H1 (cell line): ENCODE measurements around the gene USP36. TPM values are rescaled to one million over a fixed set of nuclear protein-coding genes. Genes with fewer than 3 reads are reported as not detected.
A peak's percentile ranks its signal among the peaks of the same experiment; 100 is the strongest.

Experiments
- CTCF ChIA-PET: fragments of 300-600 bp; sonication (Branson Sonifier 250); formaldehyde crosslinking; loops from one replicate; lab custom pipeline; 2021; ENCODE audit not compliant: partially characterized antibody; lab: Charles Lee
- POLR2A ChIA-PET: fragments of 300-600 bp; sonication (Branson Sonifier 250); formaldehyde crosslinking; loops from one replicate; lab custom pipeline; 2021; ENCODE audit warnings: inconsistent platforms; ENCODE audit not compliant: partially characterized antibody; lab: Charles Lee
- DNase-seq, 2 experiments: peaks; one replicate each; pipeline versions ENCODE4 v3.0.0 to v3.0.0-alpha.2; 2010 to 2022; ENCODE audit warnings: low spot score in 2 of 2, low read depth in 1 of 2, mixed read lengths in 1 of 2
- FAIRE-seq: peaks from 2 replicates; lab custom pipeline; 2011; peaks lifted over from hg19 to GRCh38; lab: Jason Lieb, UNC
- H2AFZ ChIP-seq: 2 replicates; pipeline ENCODE4 v1.8.1; 2012; ENCODE audit warnings: low read length, inconsistent platforms
- H2AK5ac ChIP-seq: 2 replicates; pipeline ENCODE4 v1.6.1; 2013; ENCODE audit warnings: low read depth, low read length
- H2BK120ac ChIP-seq: replicated peaks from 2 replicates; pipeline ENCODE3; 2013; ENCODE audit warnings: low read depth, low read length, inconsistent platforms
- H2BK12ac ChIP-seq: 2 replicates; pipeline ENCODE4 v1.6.1; 2013; ENCODE audit warnings: low read depth, low read length
- H2BK15ac ChIP-seq: 2 replicates; pipeline ENCODE4 v1.6.1; 2013; ENCODE audit warnings: low read length
- H2BK20ac ChIP-seq: 2 replicates; pipeline ENCODE4 v1.6.1; 2013; ENCODE audit warnings: low read length
- H2BK5ac ChIP-seq: 2 replicates; pipeline ENCODE4 v1.6.1; 2013; ENCODE audit warnings: low read depth, low read length
- H3K14ac ChIP-seq: 2 replicates; pipeline ENCODE4 v1.6.1; 2013; ENCODE audit warnings: inconsistent platforms; ENCODE audit not compliant: insufficient read length
- H3K18ac ChIP-seq: 2 replicates; pipeline ENCODE4 v1.6.1; 2013; ENCODE audit warnings: low read length; ENCODE audit errors: extremely low read depth
- H3K23ac ChIP-seq: 2 replicates; pipeline ENCODE4 v1.6.1; 2013; ENCODE audit warnings: inconsistent platforms; ENCODE audit not compliant: insufficient read length
- H3K23me2 ChIP-seq: 2 replicates; pipeline ENCODE4 v1.6.1; 2013; ENCODE audit warnings: low read depth, low read length
- H3K27ac ChIP-seq: 2 replicates; pipeline ENCODE4 v1.6.1; 2011; ENCODE audit warnings: low read depth, low read length, inconsistent platforms
- H3K27me3 ChIP-seq, 4 experiments: replicated peaks in 1 of 4; 1 replicate in 1 of 4; 2 replicates in 3 of 4; pipeline versions ENCODE4 v1.6.1 to v1.8.1; 2011 to 2013; ENCODE audit warnings: low read length in 3 of 4, mild to moderate bottlenecking in 3 of 4, inconsistent platforms in 2 of 4, mixed read lengths in 2 of 4, moderate library complexity in 1 of 4; ENCODE audit not compliant: control insufficient read depth in 3 of 4, insufficient read depth in 3 of 4; ENCODE audit errors: extremely low read depth in 1 of 4
- H3K36me3 ChIP-seq, 4 experiments: 2 replicates each; pipeline versions ENCODE4 v1.6.1 to v1.8.1; 2011 to 2013; ENCODE audit warnings: mild to moderate bottlenecking in 4 of 4, low read length in 3 of 4, moderate library complexity in 2 of 4, control low read depth in 1 of 4, inconsistent platforms in 1 of 4; ENCODE audit not compliant: insufficient read depth in 4 of 4, control insufficient read depth in 2 of 4
- H3K4ac ChIP-seq: replicated peaks from 2 replicates; pipeline ENCODE3; 2013; ENCODE audit warnings: low read length, low read depth, mixed read lengths, inconsistent platforms; ENCODE audit not compliant: insufficient read length
- H3K4me1 ChIP-seq, 4 experiments: replicated peaks in 1 of 4; 1 replicate in 1 of 4; 2 replicates in 3 of 4; pipeline versions ENCODE4 v1.6.1 to v1.8.1; 2011 to 2013; ENCODE audit warnings: low read length in 3 of 4, inconsistent platforms in 2 of 4, mixed read lengths in 1 of 4; ENCODE audit not compliant: insufficient read depth in 4 of 4, control insufficient read depth in 3 of 4
- H3K4me2 ChIP-seq, 2 experiments: 2 replicates each; pipeline versions ENCODE4 v1.6.1 to v1.8.1; 2011 to 2013; ENCODE audit warnings: low read depth in 2 of 2, low read length in 2 of 2, control low read depth in 1 of 2, inconsistent platforms in 1 of 2, mild to moderate bottlenecking in 1 of 2; ENCODE audit not compliant: insufficient read depth in 1 of 2
- H3K4me3 ChIP-seq, 4 experiments: fragments of 200-600, 300-600 bp in 1 of 4; sonication (generic), shearing (Covaris generic), sonication (Bioruptor Twin) in 1 of 4; 2 replicates each; pipeline versions ENCODE4 v1.5.1 to v1.8.1; 2011 to 2016; ENCODE audit warnings: low read length in 4 of 4, low read depth in 3 of 4, control low read depth in 2 of 4, inconsistent platforms in 2 of 4, mild to moderate bottlenecking in 2 of 4, mixed read lengths in 1 of 4, moderate library complexity in 1 of 4; ENCODE audit not compliant: insufficient read depth in 2 of 4; ENCODE audit errors: extremely low read depth in 1 of 4
- H3K56ac ChIP-seq: replicated peaks from 2 replicates; pipeline ENCODE3; 2013; ENCODE audit warnings: low read depth, mild to moderate bottlenecking, mixed read lengths, low read length, inconsistent platforms; ENCODE audit not compliant: insufficient read length
- H3K79me1 ChIP-seq: 2 replicates; pipeline ENCODE4 v1.6.1; 2013; ENCODE audit warnings: low read depth, low read length, control low read depth
- H3K79me2 ChIP-seq, 2 experiments: 2 replicates each; pipeline versions ENCODE4 v1.6.1 to v1.8.1; 2012 to 2013; ENCODE audit warnings: low read length in 2 of 2, mild to moderate bottlenecking in 2 of 2, inconsistent platforms in 1 of 2; ENCODE audit not compliant: insufficient read depth in 2 of 2, control insufficient read depth in 1 of 2
- H3K9ac ChIP-seq, 4 experiments: replicated peaks in 1 of 4; 1 replicate in 1 of 4; 2 replicates in 3 of 4; pipeline versions ENCODE4 v1.6.1 to v1.8.1; 2011 to 2013; ENCODE audit warnings: low read depth in 3 of 4, low read length in 3 of 4, control low read depth in 2 of 4, mild to moderate bottlenecking in 2 of 4, moderate library complexity in 2 of 4, inconsistent platforms in 1 of 4; ENCODE audit errors: extremely low read depth in 1 of 4
- H3K9me3 ChIP-seq, 2 experiments: 2 replicates each; pipeline versions ENCODE4 v1.6.1 to v1.8.1; 2012 to 2013; ENCODE audit warnings: mild to moderate bottlenecking in 2 of 2, moderate library complexity in 2 of 2, control low read depth in 1 of 2, inconsistent platforms in 1 of 2, low read depth in 1 of 2, low read length in 1 of 2, mixed read lengths in 1 of 2; ENCODE audit not compliant: insufficient read depth in 2 of 2
- H4K20me1 ChIP-seq, 2 experiments: replicated peaks in 1 of 2; 2 replicates each; pipeline versions ENCODE3 to v1.8.1; 2011 to 2013; ENCODE audit warnings: inconsistent platforms in 2 of 2, low read length in 2 of 2, mild to moderate bottlenecking in 1 of 2; ENCODE audit not compliant: insufficient read depth in 2 of 2, control insufficient read depth in 1 of 2
- H4K5ac ChIP-seq: 2 replicates; pipeline ENCODE4 v1.6.1; 2013; ENCODE audit warnings: low read length, low read depth, mixed read lengths, inconsistent platforms; ENCODE audit not compliant: insufficient read length
- H4K8ac ChIP-seq: 2 replicates; pipeline ENCODE4 v1.8.0; 2013; ENCODE audit warnings: mild to moderate bottlenecking, moderate library complexity, low read length, inconsistent platforms; ENCODE audit not compliant: insufficient read depth; ENCODE audit errors: extremely low read depth
- H4K91ac ChIP-seq: replicated peaks from 2 replicates; pipeline ENCODE3; 2013; ENCODE audit warnings: low read length, mixed read lengths, inconsistent platforms; ENCODE audit not compliant: insufficient read length
- BACH1 ChIP-seq: IDR thresholded peaks from 2 replicates; pipeline ENCODE4 v1.6.1; 2012; ENCODE audit warnings: low read length, improper control_type of control experiment
- BCL11A ChIP-seq, 2 experiments: IDR thresholded peaks; one replicate each; pipeline ENCODE4 v1.6.1; 2011; ENCODE audit warnings: low read depth in 2 of 2, low read length in 2 of 2, mild to moderate bottlenecking in 2 of 2
- CHD2 ChIP-seq: IDR thresholded peaks from 2 replicates; pipeline ENCODE4 v1.6.1; 2012; ENCODE audit warnings: low read length, improper control_type of control experiment
- CREB1 ChIP-seq: IDR thresholded peaks from 2 replicates; pipeline ENCODE4 v1.6.1; 2012; ENCODE audit warnings: inconsistent platforms
- CTBP2 ChIP-seq: IDR thresholded peaks from 2 replicates; pipeline ENCODE4 v1.7.0; 2011; ENCODE audit warnings: borderline replicate concordance, mild to moderate bottlenecking, moderate library complexity, mixed read lengths, low read length; ENCODE audit not compliant: insufficient read depth, insufficient read length
- HDAC2 ChIP-seq, 2 experiments: fragments of 300-600 bp in 1 of 2; sonication (generic) in 1 of 2; IDR thresholded peaks; 2 replicates each; pipeline ENCODE4 v1.6.1; 2011 to 2012; ENCODE audit warnings: low read depth in 2 of 2, low read length in 2 of 2, mild to moderate bottlenecking in 2 of 2, moderate library complexity in 2 of 2, borderline replicate concordance in 1 of 2, inconsistent platforms in 1 of 2
- SIRT6 ChIP-seq: IDR thresholded peaks from one replicate; pipeline ENCODE4 v1.7.1; 2012; ENCODE audit warnings: low read length, inconsistent platforms
- SRF ChIP-seq: IDR thresholded peaks from 2 replicates; pipeline ENCODE4 v1.6.1; 2011; ENCODE audit warnings: mild to moderate bottlenecking, low read depth, low read length, moderate library complexity
- WGBS, 2 experiments: shearing (Covaris generic) in 1 of 2; methylation state at CpG; one replicate each; pipeline versions ENCODE4 v1.1.6 to v1.1.7; 2013 to 2015; ENCODE audit warnings: low lambda C conversion rate in 2 of 2, mixed read lengths in 2 of 2, inconsistent platforms in 1 of 2, low coverage in 1 of 2, missing lambda C conversion rate in 1 of 2; ENCODE audit not compliant: insufficient replicate concordance in 2 of 2, insufficient coverage in 1 of 2, insufficient read length in 1 of 2; ENCODE audit errors: extremely low coverage in 1 of 2, missing lambda C conversion rate in 1 of 2; 5-methylcytosine and 5-hydroxymethylcytosine counted together
- polyA plus RNA-seq, 7 experiments: library from polyadenylated mRNA; depleted of rRNA in 3 of 7; stranded (reverse) in 5 of 7; unstranded in 2 of 7; fragments of >200 nt in 5 of 7; fragments of 200-250 nt in 2 of 7; gene quantifications; 1 replicate in 5 of 7; 2 replicates in 1 of 7; 4 replicates in 1 of 7; pipeline versions ENCODE4 v1.2.1 to v1.2.3, GENCODE V29; 2011 to 2013; ENCODE audit warnings: missing spikeins in 2 of 7, mixed read lengths in 2 of 7
- total RNA-seq: library from RNA; stranded (reverse); fragmentation: NEBNext Ultra II Directional; extraction: Animal tissue kit (Norgen Biotek cat#: 25700); gene quantifications from 2 replicates; pipeline ENCODE4 v1.2.1, GENCODE V29; 2021
- TF ChIP-seq, protein P1 (sequence below), 3 experiments: IDR thresholded peaks; 1 replicate in 2 of 3; 2 replicates in 1 of 3; pipeline versions ENCODE4 v1.5.1 to v1.6.1; 2011; ENCODE audit warnings: low read length in 3 of 3, mild to moderate bottlenecking in 3 of 3, inconsistent platforms in 2 of 3, low read depth in 1 of 3, moderate library complexity in 1 of 3; ENCODE audit not compliant: insufficient read depth in 1 of 3; ENCODE audit errors: control extremely low read depth in 1 of 3
- TF ChIP-seq, protein P2 (sequence below): IDR thresholded peaks from 2 replicates; pipeline ENCODE4 v1.6.1; 2012; ENCODE audit warnings: inconsistent platforms

Gene USP36
- total and polyA plus RNA-seq, 2 of the 8 experiments (the other 6 are each of a cell fraction or from before 2014, with no cell fraction given) = 40.7 to 67.7 TPM

DNA sequence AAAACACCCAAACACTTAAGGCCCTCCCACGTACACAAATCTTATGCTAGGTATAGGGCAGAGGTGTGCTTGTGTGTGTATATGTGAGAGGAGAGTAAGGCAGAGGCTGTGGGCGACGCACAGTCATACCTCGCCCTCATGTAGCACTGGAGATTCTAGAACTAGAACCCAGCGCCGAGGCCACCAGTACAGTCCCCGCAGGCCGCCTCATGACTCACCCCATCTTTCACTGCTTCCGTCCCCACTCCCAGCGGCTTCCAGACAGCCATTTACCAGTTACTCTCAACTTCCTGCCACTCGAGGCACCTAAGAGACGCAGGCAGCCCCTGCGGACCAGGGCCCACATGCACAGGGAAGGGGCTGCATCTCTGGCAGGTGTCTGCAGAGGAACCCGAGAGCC is 35.3 kb downstream of the USP36 start:
- Histone ChIP-seq H2BK5ac (no peak overlapping the region; the same call in 1 of the 2 replicates), H3K56ac (no peak overlapping the region), H3K9me3 (no peaks in the 10 kb centered on the region), H2AK5ac (no peak overlapping the region), H3K79me2 (no peaks in the 10 kb centered on the region), H3K18ac (no peak overlapping the region), H3K4me1 (no peaks in the 10 kb centered on the region), H3K79me1 (peaks cover 6% of the 10 kb centered on the region; the same call in 1 of the 2 replicates), H3K4ac (no peak overlapping the region), H3K9ac (no peak overlapping the region), H3K27me3 (no peaks in the 10 kb centered on the region; a peak in 1 of 7 replicates), H4K91ac (no peak overlapping the region), H3K27ac (no peak overlapping the region), H3K23ac (no peak overlapping the region), H3K4me3 (no peak overlapping the region), H2BK12ac (no peak overlapping the region), H3K23me2 (no peaks in the 10 kb centered on the region), H2AFZ (no peak overlapping the region), H2BK15ac (no peak overlapping the region), H2BK20ac (no peak overlapping the region), H3K14ac (no peak overlapping the region), H3K4me2 (no peak overlapping the region), H4K20me1 (peaks cover 9 to 14% of the 10 kb centered on the region in 2 experiments), H2BK120ac (no peak overlapping the region), H3K36me3 (peaks cover 29 to 78% (median 53%) of the 10 kb centered on the region in 4 experiments), H4K8ac (peak overlapping the region; percentile 77; the same call in 1 of the 2 replicates), H4K5ac (no peak overlapping the region)
- ChIA-PET CTCF (interaction anchor here (0.6 to 0.7 kb wide), 2 partner anchors 22 to 223 kb away, joined by 3 read pairs; no protein-coding TSS in a partner anchor), POLR2A (interaction anchor here (0.7 to 3.5 kb wide), 3 partner anchors 22 to 32 kb away, joined by 3 to 14 read pairs (median 5); no protein-coding TSS in a partner anchor)
- no peak for FAIRE-seq
- 84% methylated on average over 14 of the region's 14 CpGs; no CpG with 5 or more reads in 1 of the 2 experiments for whole genome bisulfite sequencing, 2 experiments
- DNase-seq = no peak
- TF ChIP-seq BACH1 (no peak), CTBP2 (no peak), HDAC2 (IDR thresholded peaks at IDR 0.05; ENCODE audit: borderline replicate concordance in 1 of 2, low read depth in 2 of 2, low read length in 2 of 2) (no peak), BCL11A (IDR thresholded peaks at IDR 0.05; ENCODE audit: low read depth in 2 of 2, low read length in 2 of 2) (no peak), CHD2 (no peak), SRF (no peak), CREB1 (no peak), SIRT6 (no peak)
- TF ChIP-seq, protein P1, sequence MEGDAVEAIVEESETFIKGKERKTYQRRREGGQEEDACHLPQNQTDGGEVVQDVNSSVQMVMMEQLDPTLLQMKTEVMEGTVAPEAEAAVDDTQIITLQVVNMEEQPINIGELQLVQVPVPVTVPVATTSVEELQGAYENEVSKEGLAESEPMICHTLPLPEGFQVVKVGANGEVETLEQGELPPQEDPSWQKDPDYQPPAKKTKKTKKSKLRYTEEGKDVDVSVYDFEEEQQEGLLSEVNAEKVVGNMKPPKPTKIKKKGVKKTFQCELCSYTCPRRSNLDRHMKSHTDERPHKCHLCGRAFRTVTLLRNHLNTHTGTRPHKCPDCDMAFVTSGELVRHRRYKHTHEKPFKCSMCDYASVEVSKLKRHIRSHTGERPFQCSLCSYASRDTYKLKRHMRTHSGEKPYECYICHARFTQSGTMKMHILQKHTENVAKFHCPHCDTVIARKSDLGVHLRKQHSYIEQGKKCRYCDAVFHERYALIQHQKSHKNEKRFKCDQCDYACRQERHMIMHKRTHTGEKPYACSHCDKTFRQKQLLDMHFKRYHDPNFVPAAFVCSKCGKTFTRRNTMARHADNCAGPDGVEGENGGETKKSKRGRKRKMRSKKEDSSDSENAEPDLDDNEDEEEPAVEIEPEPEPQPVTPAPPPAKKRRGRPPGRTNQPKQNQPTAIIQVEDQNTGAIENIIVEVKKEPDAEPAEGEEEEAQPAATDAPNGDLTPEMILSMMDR (IDR thresholded peaks at IDR 0.05; ENCODE audit: control extremely low read depth in 1 of 3, insufficient read depth in 1 of 3, low read depth in 1 of 3, low read length in 3 of 3) = no peak
- TF ChIP-seq, protein P2, sequence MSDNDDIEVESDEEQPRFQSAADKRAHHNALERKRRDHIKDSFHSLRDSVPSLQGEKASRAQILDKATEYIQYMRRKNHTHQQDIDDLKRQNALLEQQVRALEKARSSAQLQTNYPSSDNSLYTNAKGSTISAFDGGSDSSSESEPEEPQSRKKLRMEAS = no peak
